ENCODE results near the gene PCDH9. TPM values are rescaled to one million over a fixed set of nuclear protein-coding genes. Genes with fewer than 3 reads are reported as not detected.

PCDH9 gene
- total RNA-seq, 1 experiment from 2014 or later, result 1.9 TPM

- Histone ChIP-seq H3K36me3 (no peaks in the 10 kb centered on the region), H3K9me3 (no peaks in the 10 kb centered on the region), H3K27me3 (no peaks in the 10 kb centered on the region), H3K4me3 (no peak overlapping the region)
- no peak for DNase-seq
These were observed 723.9 kb downstream of the PCDH9 start for GRCh38 chr13:66506051-66506777.

DNA sequence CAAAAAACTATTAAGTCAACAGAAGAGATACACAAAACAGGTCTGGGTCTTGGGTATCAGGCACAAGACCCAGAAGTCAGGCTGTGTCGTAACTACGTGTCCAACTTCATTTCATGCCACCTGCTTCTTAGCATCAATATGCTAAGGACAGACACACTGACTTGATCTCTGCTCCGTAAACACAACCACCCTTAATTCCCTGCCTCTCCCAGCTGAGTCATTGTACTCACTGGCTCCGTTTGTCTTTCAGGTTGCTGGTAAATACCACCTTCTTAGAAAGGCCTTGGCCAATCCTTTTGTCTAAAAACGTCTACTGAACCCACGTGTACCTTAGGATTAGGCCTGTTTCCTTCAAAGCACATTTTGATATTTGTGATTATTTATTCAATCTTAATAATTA lies 726.2 kb downstream of the PCDH9 start:
- H3K4me3 ChIP-seq, result no peak overlapping the region
- no peak for DNase-seq
- H3K9me3 ChIP-seq, result no peaks in the 10 kb centered on the region
- no peaks in the 10 kb centered on the region for H3K36me3 ChIP-seq
- no peaks in the 10 kb centered on the region for H3K27me3 ChIP-seq

- no peaks in the 10 kb centered on the region for H3K36me3 ChIP-seq
- no peak overlapping the region for H3K4me3 ChIP-seq
- no peaks in the 10 kb centered on the region for H3K9me3 ChIP-seq
- no peaks in the 10 kb centered on the region for H3K27me3 ChIP-seq
- DNase-seq, result no peak
These were observed 729.0 kb downstream of the PCDH9 start for GRCh38 chr13:66501181-66501580.

DNA sequence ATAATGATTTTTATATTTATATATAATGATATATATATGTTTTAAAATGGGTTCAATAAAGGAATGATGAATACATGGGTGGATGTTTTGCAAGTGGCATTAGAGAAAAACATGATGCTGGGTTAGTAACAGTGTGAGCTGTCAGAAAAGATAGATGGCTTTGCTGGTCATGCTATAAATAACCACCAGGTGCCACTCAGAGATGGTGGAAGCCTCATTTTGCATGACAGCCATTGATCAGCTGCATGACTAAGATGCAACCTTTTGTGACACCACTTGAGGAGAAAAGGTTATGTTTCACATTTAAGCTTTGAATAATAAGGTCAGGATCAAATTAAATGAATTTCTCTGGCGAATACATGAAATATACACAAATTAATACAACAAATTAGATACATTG lies 737.7 kb downstream of the PCDH9 start:
- H3K27me3 ChIP-seq, result no peaks in the 10 kb centered on the region
- DNase-seq, result no peak
- no peaks in the 10 kb centered on the region for H3K9me3 ChIP-seq
- H3K36me3 ChIP-seq, result no peaks in the 10 kb centered on the region
- H3K4me3 ChIP-seq, result no peak overlapping the region

GRCh38 chr13:66491251-66491650 lies 738.9 kb downstream of the PCDH9 start:
- DNase-seq, result no peak
- Histone ChIP-seq H3K4me3 (no peak overlapping the region), H3K27me3 (no peaks in the 10 kb centered on the region), H3K36me3 (no peaks in the 10 kb centered on the region), H3K9me3 (no peaks in the 10 kb centered on the region)

DNA sequence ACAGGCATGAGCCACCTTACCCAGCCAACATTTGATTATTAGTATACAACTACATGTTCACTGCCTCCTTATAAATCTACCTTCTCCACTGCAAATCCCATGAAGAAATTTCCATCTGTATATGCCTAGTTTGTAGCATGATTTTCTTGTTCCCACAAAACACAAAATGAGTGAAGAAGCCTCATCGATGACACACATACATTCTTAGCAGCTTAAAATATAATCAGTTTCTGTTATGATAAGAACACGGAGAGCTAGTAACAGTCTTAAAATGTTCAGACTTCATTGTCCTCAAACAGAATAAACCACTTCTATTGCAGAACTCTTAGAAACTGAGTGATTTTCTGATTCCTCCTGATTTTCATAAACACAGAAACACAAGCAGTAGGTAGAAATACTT lies 740.5 kb downstream of the PCDH9 start:
- no peaks in the 10 kb centered on the region for H3K36me3 ChIP-seq
- DNase-seq, result no peak
- H3K4me3 ChIP-seq, result no peak overlapping the region

DNA sequence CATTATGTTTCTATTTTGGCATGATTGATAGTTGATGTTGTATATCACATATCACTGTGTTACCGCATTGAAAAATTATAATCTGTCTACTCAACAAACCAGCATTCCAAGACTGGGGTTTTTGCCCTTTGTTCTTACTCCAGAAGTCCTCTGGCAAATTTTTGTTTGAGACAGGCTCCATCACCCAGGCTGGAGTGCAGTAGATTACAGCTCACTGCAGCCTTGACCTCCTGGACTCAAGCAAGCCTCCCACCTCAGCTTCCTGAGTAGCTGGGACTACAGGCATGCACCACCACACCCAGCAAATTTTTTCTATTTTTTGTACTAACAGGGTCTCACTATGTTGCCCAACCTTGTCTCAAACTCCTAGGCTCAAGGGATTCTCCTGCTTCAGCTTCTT lies 741.0 kb downstream of the PCDH9 start:
- DNase-seq, result no peak
- Histone ChIP-seq H3K4me3 (no peak overlapping the region), H3K9me3 (no peaks in the 10 kb centered on the region), H3K27me3 (no peaks in the 10 kb centered on the region), H3K36me3 (no peaks in the 10 kb centered on the region)

More for the DNA sequence above, 740.5 kb downstream of the PCDH9 start:
- H3K9me3 ChIP-seq, result no peaks in the 10 kb centered on the region
- no peaks in the 10 kb centered on the region for H3K27me3 ChIP-seq

DNA sequence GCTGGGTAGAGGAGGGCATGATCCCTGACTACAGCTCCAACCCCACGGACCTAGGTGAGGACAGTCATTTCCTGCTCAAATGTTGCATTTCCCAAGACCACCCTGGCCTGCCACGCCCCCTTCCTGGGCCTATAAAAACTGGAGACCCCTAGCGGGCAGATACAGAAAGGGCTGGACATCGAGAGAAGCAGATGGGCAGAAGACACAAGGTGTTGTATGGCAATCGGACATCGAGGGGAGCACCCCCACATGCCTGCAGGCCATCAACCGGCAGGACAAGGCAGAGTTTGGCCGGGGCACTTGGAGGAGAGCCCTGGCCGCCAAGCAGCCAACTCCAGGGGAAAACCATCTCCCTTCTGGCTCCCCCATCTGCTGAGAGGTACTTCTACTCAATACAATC lies 746.4 kb downstream of the PCDH9 start:
- H3K36me3 ChIP-seq, result no peaks in the 10 kb centered on the region
- DNase-seq, result no peak
- no peak overlapping the region for H3K4me3 ChIP-seq
- no peaks in the 10 kb centered on the region for H3K27me3 ChIP-seq
- no peaks in the 10 kb centered on the region for H3K9me3 ChIP-seq

- no peaks in the 10 kb centered on the region for H3K36me3 ChIP-seq
- no peak for DNase-seq
- H3K9me3 ChIP-seq, result no peaks in the 10 kb centered on the region
- no peak overlapping the region for H3K4me3 ChIP-seq
- H3K27me3 ChIP-seq, result no peaks in the 10 kb centered on the region
These were observed 747.3 kb downstream of the PCDH9 start for GRCh38 chr13:66482836-66483235.

DNA sequence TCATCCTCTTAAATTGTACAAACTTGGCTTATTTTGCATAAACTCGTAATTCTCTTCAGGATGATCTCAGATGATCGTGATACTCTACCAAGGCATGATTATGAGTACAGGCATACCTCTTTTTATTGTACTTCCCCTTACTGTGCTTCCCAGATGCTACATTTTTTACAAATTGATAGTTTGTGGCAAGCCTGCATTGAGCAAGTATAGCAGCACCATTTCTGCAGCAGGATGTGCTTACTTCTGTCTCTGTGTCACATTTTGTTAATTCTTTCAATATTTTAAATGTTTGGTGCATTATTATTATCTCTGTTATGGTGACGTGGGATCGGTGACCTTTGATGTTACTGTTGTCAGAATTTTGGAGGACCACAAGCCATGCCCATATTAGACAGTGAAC lies 752.3 kb downstream of the PCDH9 start:
- no peak for DNase-seq
- no peaks in the 10 kb centered on the region for H3K36me3 ChIP-seq
- H3K9me3 ChIP-seq, result no peaks in the 10 kb centered on the region
- H3K4me3 ChIP-seq, result no peak overlapping the region
- no peaks in the 10 kb centered on the region for H3K27me3 ChIP-seq

- Histone ChIP-seq H3K4me3 (no peak overlapping the region), H3K36me3 (no peaks in the 10 kb centered on the region), H3K9me3 (no peaks in the 10 kb centered on the region), H3K27me3 (no peaks in the 10 kb centered on the region)
- DNase-seq, result no peak
These were observed 755.1 kb downstream of the PCDH9 start for GRCh38 chr13:66475061-66475460.

GRCh38 chr13:66469745-66470144 lies 760.4 kb downstream of the PCDH9 start:
- no peak for DNase-seq
- Histone ChIP-seq H3K27me3 (no peaks in the 10 kb centered on the region), H3K9me3 (no peaks in the 10 kb centered on the region), H3K36me3 (no peaks in the 10 kb centered on the region), H3K4me3 (no peak overlapping the region)

DNA sequence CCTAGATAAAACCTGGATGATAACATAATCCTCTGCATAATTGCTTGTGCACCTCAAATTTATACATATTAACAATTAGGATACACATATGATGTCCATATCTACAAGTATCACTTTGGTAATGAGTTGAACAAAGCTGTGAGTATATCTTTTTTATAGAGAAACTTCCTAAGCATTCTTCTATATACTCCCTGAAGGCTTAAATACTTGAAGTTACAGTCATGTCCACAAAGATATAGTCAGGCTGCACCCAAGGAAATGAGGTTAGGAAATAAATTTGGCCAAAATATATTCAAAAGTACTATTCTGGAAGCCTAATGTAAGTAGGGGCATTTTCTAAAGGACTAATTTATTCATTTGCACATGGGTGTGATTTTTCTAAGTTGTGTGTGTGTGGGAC lies 761.5 kb downstream of the PCDH9 start:
- Histone ChIP-seq H3K4me3 (no peak overlapping the region), H3K27me3 (no peaks in the 10 kb centered on the region), H3K9me3 (no peaks in the 10 kb centered on the region), H3K36me3 (no peaks in the 10 kb centered on the region)
- no peak for DNase-seq

DNA sequence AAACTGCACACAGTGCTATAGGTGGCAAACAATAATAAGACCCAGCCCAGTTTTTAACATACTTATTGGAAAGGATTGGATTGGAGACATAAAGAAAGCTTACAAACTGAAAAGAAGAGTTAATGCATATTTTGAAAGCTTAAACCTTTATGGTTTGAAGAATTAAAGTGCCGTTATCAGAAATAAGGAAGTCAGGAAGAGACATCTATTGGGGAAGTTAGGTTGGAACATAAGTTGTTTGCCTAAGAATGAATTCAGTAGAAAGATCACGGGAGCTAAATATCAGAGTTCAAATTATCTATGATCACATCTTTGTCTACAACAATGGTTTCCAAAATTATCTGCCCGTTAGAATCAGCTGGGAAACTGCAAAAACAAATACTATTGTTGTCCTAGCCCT lies 767.9 kb downstream of the PCDH9 start:
- H3K36me3 ChIP-seq, result no peaks in the 10 kb centered on the region
- H3K27me3 ChIP-seq, result no peaks in the 10 kb centered on the region
- H3K9me3 ChIP-seq, result no peaks in the 10 kb centered on the region
- no peak overlapping the region for H3K4me3 ChIP-seq
- no peak for DNase-seq

DNA sequence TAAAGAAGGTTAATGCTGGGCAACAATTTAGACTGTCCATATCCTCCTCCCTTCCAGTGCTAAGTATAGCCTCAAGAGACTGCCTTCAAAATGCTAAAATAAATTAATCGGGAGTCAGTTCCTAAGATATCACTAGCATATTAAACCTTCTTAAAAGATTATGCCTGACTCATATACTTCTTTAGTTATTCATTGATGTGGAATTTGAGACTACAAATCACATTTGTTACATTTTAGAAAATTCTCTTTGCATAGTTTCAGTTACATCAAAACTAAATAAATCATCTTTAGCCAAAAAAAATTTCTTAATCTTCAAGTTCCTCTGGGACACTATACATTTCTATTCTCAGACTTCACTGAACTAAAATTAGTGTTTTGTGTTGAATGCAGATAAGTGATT lies 769.1 kb downstream of the PCDH9 start:
- H3K27me3 ChIP-seq, result no peaks in the 10 kb centered on the region
- no peak for DNase-seq

DNA sequence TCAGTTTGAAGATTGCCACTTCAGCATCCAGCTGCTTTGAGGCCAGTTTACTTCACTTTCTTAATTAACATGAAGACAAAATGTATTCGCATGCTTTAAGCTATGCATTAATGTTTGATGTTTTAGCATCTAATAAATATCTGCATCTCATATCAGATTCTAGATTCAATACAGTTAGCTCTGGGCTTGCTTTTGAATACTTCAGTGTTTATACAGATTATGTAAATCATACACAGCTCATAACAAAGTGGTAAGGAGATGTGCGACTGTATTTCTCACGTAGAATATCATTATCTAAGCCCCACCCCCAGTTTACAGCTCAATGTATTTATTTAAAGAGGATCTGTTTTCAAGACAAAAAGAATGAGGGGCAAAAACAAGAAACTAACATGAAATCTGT lies 770.5 kb downstream of the PCDH9 start:
- H3K27me3 ChIP-seq, result no peaks in the 10 kb centered on the region
- H3K9me3 ChIP-seq, result no peaks in the 10 kb centered on the region
- no peak overlapping the region for H3K4me3 ChIP-seq
- DNase-seq, result no peak
- no peaks in the 10 kb centered on the region for H3K36me3 ChIP-seq

More for the DNA sequence above, 769.1 kb downstream of the PCDH9 start:
- no peak overlapping the region for H3K4me3 ChIP-seq
- no peaks in the 10 kb centered on the region for H3K9me3 ChIP-seq
- H3K36me3 ChIP-seq, result no peaks in the 10 kb centered on the region

DNA sequence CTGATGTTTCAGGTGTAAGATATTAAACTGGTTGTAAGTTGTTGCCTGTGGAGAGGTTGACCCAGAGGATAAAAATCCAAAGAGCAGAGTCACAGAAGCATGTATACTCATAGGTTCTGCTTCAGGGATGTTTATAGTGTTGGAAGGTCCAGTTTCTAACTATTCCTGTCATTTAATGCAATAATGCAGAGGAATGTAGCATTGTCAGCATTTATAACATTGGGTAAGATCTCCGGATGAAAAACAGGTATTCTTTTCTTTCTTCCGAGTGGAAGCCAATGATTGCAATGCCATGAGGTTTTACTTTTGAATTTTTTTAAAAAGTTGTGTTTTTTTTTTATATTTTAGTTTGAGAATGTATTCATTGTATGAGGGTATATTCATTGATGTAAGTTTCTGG lies 771.0 kb downstream of the PCDH9 start:
- DNase-seq, result no peak
- Histone ChIP-seq H3K9me3 (no peaks in the 10 kb centered on the region), H3K4me3 (no peak overlapping the region), H3K36me3 (no peaks in the 10 kb centered on the region), H3K27me3 (no peaks in the 10 kb centered on the region)

DNA sequence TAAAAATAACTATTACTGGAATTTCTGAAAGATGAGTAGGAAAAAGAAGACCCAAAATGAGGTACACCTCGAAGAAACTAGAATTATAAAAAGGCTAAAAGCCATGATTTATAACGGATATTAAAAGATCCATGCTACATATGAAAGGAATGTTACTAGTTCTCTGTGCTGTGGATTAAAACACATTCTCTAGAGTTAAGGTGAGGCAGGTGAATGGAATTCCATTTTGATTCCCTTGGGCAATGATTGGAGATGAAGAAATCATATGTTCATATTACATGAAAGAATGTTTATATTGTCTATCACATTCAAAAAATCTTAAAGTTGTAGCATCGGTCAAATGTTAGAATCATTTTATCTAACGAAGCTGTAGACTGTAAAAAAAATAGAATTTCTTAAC lies 783.7 kb downstream of the PCDH9 start:
- H3K9me3 ChIP-seq, result no peaks in the 10 kb centered on the region
- DNase-seq, result no peak
- H3K36me3 ChIP-seq, result no peaks in the 10 kb centered on the region
- H3K27me3 ChIP-seq, result no peaks in the 10 kb centered on the region
- no peak overlapping the region for H3K4me3 ChIP-seq

- Histone ChIP-seq H3K36me3 (no peaks in the 10 kb centered on the region), H3K4me3 (no peak overlapping the region), H3K27me3 (no peaks in the 10 kb centered on the region), H3K9me3 (no peaks in the 10 kb centered on the region)
- no peak for DNase-seq
These were observed 786.2 kb downstream of the PCDH9 start for GRCh38 chr13:66443926-66444325.
